ENCODE measurements around the gene AFMID.

Gene AFMID

GRCh38 chr17:78172249-78173051, 14.7 kb upstream of the AFMID start:
- no peak for TF ChIP-seq CTCF (IDR thresholded peaks at IDR 0.05)
- TF ChIP-seq ZFX (IDR thresholded peaks at IDR 0.05; ENCODE audit: borderline replicate concordance): no peak
- peak overlapping the region; percentile 98 for H3K27ac ChIP-seq

GRCh38 chr17:78173097-78173715, 14.0 kb upstream of the AFMID start:
- TF ChIP-seq ZFX (IDR thresholded peaks at IDR 0.05; ENCODE audit: borderline replicate concordance): no peak
- no peak for TF ChIP-seq CTCF (IDR thresholded peaks at IDR 0.05)
- peak overlapping the region; percentile 98 for H3K27ac ChIP-seq

GRCh38 chr17:78174346-78174869, 12.8 kb upstream of the AFMID start:
- TF ChIP-seq CTCF (IDR thresholded peaks at IDR 0.05) (peak; percentile 17; the same call in 1 of the 2 replicates), ZFX (IDR thresholded peaks at IDR 0.05; ENCODE audit: borderline replicate concordance) (no peak)
- peak overlapping the region; percentile 98 for H3K27ac ChIP-seq

DNA sequence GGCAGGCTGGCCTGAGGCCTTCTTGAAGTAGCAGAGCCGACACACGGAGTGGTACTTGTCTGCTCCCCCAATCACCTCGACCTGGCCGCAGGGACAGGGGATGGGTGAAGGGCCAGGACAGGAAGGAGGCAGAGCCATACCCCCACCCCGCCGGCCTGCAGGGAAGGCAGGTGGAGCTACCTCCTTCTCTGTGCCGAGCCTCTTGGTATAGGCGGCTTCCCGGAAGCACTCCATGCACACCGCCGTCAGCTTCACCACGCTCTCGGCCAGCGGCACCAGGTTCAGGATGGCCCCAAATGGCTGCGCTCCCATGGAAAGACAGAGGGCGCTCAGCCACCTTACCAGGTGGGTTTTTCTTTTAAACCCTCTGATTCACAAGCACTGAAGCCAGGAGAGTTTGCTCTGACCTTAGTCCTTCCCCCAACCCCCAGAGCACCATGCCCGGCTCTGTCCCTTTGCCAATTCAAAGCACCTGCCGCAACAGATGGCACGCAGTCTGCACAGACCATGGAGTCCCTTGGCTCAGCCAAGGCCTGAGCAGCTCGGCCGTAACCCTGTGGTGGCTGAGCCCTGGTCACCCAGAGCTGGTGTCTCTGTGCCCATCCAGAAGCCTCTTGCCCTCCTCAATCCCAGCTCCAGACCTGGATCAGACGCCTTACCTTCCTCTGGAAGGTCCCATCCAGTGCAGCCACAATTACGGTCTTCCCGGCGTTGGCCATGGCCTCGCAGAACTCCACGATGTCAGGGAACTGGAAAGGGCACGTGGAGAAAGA, 12.1 kb upstream of the AFMID start:
- TF ChIP-seq CTCF (IDR thresholded peaks at IDR 0.05): no peak; the same call in 1 of the 2 replicates
- no peak for TF ChIP-seq ZFX (IDR thresholded peaks at IDR 0.05; ENCODE audit: borderline replicate concordance)
- H3K27ac ChIP-seq: peak overlapping the region; percentile 98

GRCh38 chr17:78175643-78175981, 11.6 kb upstream of the AFMID start:
- peak overlapping the region; percentile 98 for H3K27ac ChIP-seq
- TF ChIP-seq CTCF (IDR thresholded peaks at IDR 0.05) (no peak), ZFX (IDR thresholded peaks at IDR 0.05; ENCODE audit: borderline replicate concordance) (no peak)

DNA sequence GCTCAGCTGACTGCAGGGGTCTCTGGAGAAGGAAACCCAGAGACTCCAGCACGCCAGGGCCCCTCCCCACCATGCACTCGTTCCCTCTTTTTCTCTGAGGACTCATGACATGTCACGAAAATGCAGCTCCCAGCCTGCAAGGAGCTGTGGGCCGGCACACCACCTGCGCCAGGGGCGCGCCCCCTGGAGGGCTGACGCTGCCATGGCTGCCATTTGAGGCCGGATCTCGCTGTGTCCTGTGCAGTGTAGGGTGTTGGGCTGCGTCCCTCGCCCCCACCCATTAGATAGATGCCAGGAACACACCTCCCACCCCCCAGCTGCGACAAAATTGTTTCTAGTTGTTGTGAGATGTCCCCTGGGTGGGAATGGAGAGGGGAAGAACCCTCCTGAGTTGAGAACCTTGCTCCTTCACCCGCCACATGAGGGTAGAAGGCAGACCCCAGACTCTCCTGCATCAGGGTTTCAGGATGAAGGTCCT, 10.6 kb upstream of the AFMID start:
- peak overlapping the region; percentile 98 for H3K27ac ChIP-seq
- peak; percentile 96 for TF ChIP-seq CTCF (IDR thresholded peaks at IDR 0.05)
- TF ChIP-seq ZFX (IDR thresholded peaks at IDR 0.05; ENCODE audit: borderline replicate concordance): no peak

All from 22Rv1 (cell line).